Right lung (tissue), 5 donors: ENCODE data around the gene LPAR1. TPM values are rescaled to one million over a fixed set of nuclear protein-coding genes. Genes with fewer than 3 reads are reported as not detected.
"Not testable (repeated sequence)": the region's sequence is repeated elsewhere in the genome, so short reads cannot be mapped to it uniquely, and the experiment has no call there.

ENCODE experiments used
- DNase-seq, 2 donors: peaks; one replicate each; pipeline ENCODE4 v3.0.0-alpha.2; 2013
- polyA plus RNA-seq, 5 donors: library from polyadenylated mRNA; unstranded; fragments of 120-200 nt; gene quantifications; one replicate each; pipeline versions ENCODE4 v1.2.1 to v1.2.3, GENCODE V29; 2013; ENCODE audit warnings: inconsistent platforms in 1 of 5, low replicate concordance in 1 of 5; ENCODE audit not compliant: insufficient read length in 5 of 5, insufficient read depth in 1 of 5

Gene LPAR1
- polyA plus RNA-seq, 5 donors, result 54.4 to 73.3 (median 67.4) TPM

GRCh38 chr9:110826400-110826799 lies 211.9 kb downstream of the LPAR1 start:
- not testable (repeated sequence) for DNase-seq

- DNase-seq, result no peak
Observed at GRCh38 chr9:110825950-110826349, 212.3 kb downstream of the LPAR1 start.

DNA sequence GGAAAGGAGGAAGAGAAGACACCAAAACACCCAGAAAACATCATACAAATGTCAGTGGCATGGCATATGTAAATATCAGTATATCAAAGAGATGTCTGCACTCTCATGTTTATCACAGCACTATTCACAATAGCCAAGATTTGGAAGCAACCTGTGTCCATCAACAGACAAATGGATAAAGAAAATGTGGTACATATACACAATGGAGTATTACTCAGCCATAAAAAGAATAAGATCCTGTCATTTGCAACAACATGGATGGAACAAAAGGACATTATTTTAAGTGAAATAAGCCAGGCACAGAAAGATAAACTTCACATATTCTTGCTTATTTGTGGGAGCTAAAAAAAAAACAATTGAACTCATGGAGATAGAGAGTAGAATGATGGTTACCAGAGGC lies 213.1 kb downstream of the LPAR1 start:
- DNase-seq, result not testable (repeated sequence)
